GM06990 (cell line): ENCODE measurements around the gene IFIT1B.

Experiments used
- DNase-seq: peaks from one replicate; pipeline ENCODE4 v3.0.0-alpha.2; 2011; ENCODE audit not compliant: insufficient read length; ENCODE audit errors: extremely low read depth
- H3K27me3 ChIP-seq: replicated peaks from 2 replicates; pipeline ENCODE4 v1.6.0; 2011; ENCODE audit warnings: low read length; ENCODE audit not compliant: control insufficient read depth, insufficient read depth
- H3K36me3 ChIP-seq: 2 replicates; pipeline ENCODE4 v1.5.1; 2011; ENCODE audit warnings: low read length; ENCODE audit not compliant: control insufficient read depth, insufficient read depth
- H3K4me3 ChIP-seq: replicated peaks from 2 replicates; pipeline ENCODE4 v1.5.1; 2011; ENCODE audit warnings: low read depth, mild to moderate bottlenecking, control low read depth, low read length
- CTCF ChIP-seq: IDR thresholded peaks from 2 replicates; pipeline ENCODE4 v1.5.1; 2011; ENCODE audit warnings: low read length, control low read depth, mild to moderate bottlenecking, inconsistent platforms; ENCODE audit not compliant: insufficient read depth, poor library complexity, severe bottlenecking

IFIT1B gene

GRCh38 chr10:89421018-89421476 lies 43.2 kb downstream of the IFIT1B start:
- H3K27me3 ChIP-seq, result no peaks in the 10 kb centered on the region
- no peak for DNase-seq
- TF ChIP-seq CTCF, result no peak
- H3K4me3 ChIP-seq, result no peak overlapping the region
- peaks cover 4% of the 10 kb centered on the region for H3K36me3 ChIP-seq

- no peak overlapping the region for H3K4me3 ChIP-seq
- no peak for DNase-seq
- TF ChIP-seq CTCF, result no peak
These were observed 47.1 kb downstream of the IFIT1B start for GRCh38 chr10:89425000-89425399.

GRCh38 chr10:89426230-89426868 lies 48.5 kb downstream of the IFIT1B start:
- H3K4me3 ChIP-seq, result no peak overlapping the region
- no peak for DNase-seq
- TF ChIP-seq CTCF, result peak; percentile 66
- peaks cover under 1% of the 10 kb centered on the region; the same call in 1 of the 2 replicates for H3K36me3 ChIP-seq
- no peaks in the 10 kb centered on the region for H3K27me3 ChIP-seq

More at GRCh38 chr10:89425000-89425399, 47.1 kb downstream of the IFIT1B start:
- Histone ChIP-seq H3K27me3 (no peaks in the 10 kb centered on the region), H3K36me3 (peaks cover 4% of the 10 kb centered on the region)

- Histone ChIP-seq H3K36me3 (no peaks in the 10 kb centered on the region), H3K4me3 (no peak overlapping the region), H3K27me3 (no peaks in the 10 kb centered on the region)
- no peak for TF ChIP-seq CTCF
- DNase-seq, result no peak
These were observed 49.8 kb downstream of the IFIT1B start for GRCh38 chr10:89427629-89428028.

- no peak for DNase-seq
- Histone ChIP-seq H3K36me3 (no peaks in the 10 kb centered on the region), H3K4me3 (no peak overlapping the region), H3K27me3 (no peaks in the 10 kb centered on the region)
- TF ChIP-seq CTCF, result no peak
These were observed 51.0 kb downstream of the IFIT1B start for GRCh38 chr10:89428877-89429276.
